GM23338 (cell line): Measurements from ENCODE around the gene KRTAP12-2.

ENCODE experiments used
- EZH2 ChIP-seq: fragments of 200-600 bp; sonication (generic); IDR thresholded peaks from one replicate; pipeline ENCODE4 v1.8.0; 2017; ENCODE audit warnings: antibody characterized with exemption, mild to moderate bottlenecking, low read depth; ENCODE audit not compliant: unreplicated experiment
- JUNB ChIP-seq: IDR thresholded peaks from one replicate; pipeline ENCODE4 v1.6.1; 2016; ENCODE audit warnings: antibody characterized with exemption; ENCODE audit not compliant: unreplicated experiment
- POLR2AphosphoS5 ChIP-seq: IDR thresholded peaks from 2 replicates; pipeline ENCODE4 v1.6.1; 2016; ENCODE audit warnings: antibody characterized with exemption, low read depth
- TF ChIP-seq, protein P1 (sequence below), 2 experiments: fragments of 200-600 bp in 1 of 2; sonication (generic) in 1 of 2; conservative IDR thresholded peaks; 2 replicates each; pipeline versions ENCODE4 v1.5.1 to v1.6.1; 2016 to 2017; ENCODE audit warnings: antibody characterized with exemption in 2 of 2, low read depth in 2 of 2, mild to moderate bottlenecking in 2 of 2, moderate library complexity in 1 of 2

DNA sequence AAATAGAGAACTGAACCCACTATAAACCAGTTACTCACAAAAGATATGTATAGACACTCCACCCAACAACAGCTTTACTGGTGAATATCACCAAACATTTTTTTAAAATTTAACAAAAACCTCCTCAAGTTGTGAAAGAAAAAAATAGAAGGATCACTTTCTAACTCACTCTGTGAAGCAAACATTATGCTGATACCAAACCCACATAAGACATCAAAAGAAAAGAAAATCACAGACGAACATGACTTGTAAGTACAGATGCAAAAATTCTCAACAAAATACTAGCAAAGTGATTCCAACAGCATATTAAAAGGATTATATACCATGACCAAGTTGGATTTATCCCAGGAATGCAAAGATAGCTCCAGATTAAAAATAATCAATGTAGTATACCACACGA is 25.0 kb upstream of the KRTAP12-2 start:
- TF ChIP-seq EZH2 (no peak), POLR2AphosphoS5 (no peak), JUNB (no peak)
- TF ChIP-seq, protein P1, sequence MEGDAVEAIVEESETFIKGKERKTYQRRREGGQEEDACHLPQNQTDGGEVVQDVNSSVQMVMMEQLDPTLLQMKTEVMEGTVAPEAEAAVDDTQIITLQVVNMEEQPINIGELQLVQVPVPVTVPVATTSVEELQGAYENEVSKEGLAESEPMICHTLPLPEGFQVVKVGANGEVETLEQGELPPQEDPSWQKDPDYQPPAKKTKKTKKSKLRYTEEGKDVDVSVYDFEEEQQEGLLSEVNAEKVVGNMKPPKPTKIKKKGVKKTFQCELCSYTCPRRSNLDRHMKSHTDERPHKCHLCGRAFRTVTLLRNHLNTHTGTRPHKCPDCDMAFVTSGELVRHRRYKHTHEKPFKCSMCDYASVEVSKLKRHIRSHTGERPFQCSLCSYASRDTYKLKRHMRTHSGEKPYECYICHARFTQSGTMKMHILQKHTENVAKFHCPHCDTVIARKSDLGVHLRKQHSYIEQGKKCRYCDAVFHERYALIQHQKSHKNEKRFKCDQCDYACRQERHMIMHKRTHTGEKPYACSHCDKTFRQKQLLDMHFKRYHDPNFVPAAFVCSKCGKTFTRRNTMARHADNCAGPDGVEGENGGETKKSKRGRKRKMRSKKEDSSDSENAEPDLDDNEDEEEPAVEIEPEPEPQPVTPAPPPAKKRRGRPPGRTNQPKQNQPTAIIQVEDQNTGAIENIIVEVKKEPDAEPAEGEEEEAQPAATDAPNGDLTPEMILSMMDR (conservative IDR thresholded peaks at IDR 0.05; ENCODE audit: low read depth in 2 of 2) = no peak
